CD4-positive, alpha-beta T cell treated with Interleukin-2 at 100 ng/mL for 4 hours (primary cell): ENCODE measurements around the gene RBFOX1.

Experiments
- DNase-seq: peaks from one replicate; pipeline ENCODE4 v3.0.0-alpha.2; 2020; ENCODE audit warnings: low spot score

Gene RBFOX1

DNA sequence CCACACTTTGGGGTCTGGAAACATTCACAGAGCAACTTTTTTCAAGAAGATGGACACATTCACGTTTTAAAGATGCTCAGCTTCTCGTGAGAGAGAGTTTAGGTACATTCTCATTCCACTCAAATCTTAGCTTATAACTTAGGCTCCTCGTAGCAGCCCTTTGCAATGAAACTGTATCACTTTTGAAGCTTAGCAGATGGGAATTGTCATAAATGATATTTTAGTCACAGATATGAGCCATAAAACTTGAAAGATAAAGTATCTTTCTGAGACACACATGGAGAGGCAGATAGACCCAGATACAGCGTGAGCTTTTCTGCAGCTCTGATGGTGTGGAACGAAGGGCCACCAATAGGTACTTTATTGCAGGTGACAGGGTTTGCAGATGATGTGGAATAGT lies 41.1 kb downstream of the RBFOX1 start:
- DNase-seq, result no peak

DNA sequence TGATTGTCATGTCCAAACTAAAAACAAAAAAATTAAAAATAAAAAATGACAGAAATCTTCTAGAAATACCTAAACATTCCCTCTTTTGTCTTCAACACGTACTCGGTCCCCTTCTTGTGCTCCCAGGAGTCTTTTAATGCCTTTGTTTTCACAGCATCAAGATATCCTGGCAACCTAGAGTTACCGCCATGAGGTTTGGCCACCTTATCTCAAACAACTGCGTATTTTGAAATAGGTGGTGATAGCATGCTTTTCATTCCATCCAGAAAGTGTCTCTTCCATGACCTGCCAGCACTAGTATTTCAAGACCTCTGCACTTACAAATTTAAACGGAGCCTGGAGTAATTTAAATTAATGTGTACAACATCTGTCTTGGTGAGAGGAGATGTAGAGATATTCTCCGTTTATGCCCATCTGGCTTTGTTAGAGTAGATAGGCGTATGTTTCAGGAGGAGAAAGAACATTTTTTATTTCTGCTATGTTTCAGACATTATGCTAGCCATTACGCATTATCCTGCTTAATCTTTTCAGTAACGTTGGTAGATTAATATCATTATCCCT lies 42.0 kb downstream of the RBFOX1 start:
- DNase-seq, result no peak

DNA sequence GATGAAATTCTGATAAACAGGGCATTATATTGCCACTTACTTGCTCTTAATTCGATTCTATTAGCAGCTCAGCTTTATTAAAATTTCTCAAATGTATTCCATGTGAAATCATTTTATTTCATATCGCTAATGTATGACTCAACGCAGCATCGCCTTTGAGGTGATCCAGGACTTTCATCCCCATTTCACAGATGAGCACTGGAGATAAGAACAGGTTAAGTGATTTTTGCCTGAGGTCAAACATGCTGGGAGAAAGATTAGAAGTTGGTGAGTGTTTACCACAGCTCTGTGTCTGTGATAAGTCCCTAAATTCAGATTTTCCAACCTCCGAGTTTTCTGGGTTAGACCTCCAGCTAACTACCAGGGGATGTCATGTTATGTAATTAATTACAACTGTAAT lies 43.6 kb downstream of the RBFOX1 start:
- no peak for DNase-seq

DNA sequence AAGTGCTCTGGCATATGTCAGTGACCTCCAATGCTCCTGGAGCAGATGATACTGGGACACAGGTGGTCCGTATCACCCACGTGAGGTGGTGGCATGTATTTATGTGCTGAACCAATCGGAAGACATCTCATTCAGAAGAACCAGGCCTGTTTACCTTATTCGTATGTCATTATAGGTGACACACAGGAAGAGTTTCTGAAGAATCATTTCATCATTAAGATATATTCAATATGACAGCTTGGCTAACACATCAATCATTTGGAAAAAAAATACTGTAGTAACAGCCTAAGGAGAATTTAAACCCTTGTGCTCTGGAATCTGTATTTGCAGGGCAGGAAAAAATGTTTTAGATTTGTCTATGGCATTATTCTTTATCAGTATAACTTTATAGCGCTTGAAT lies 44.6 kb downstream of the RBFOX1 start:
- DNase-seq, result no peak

DNA sequence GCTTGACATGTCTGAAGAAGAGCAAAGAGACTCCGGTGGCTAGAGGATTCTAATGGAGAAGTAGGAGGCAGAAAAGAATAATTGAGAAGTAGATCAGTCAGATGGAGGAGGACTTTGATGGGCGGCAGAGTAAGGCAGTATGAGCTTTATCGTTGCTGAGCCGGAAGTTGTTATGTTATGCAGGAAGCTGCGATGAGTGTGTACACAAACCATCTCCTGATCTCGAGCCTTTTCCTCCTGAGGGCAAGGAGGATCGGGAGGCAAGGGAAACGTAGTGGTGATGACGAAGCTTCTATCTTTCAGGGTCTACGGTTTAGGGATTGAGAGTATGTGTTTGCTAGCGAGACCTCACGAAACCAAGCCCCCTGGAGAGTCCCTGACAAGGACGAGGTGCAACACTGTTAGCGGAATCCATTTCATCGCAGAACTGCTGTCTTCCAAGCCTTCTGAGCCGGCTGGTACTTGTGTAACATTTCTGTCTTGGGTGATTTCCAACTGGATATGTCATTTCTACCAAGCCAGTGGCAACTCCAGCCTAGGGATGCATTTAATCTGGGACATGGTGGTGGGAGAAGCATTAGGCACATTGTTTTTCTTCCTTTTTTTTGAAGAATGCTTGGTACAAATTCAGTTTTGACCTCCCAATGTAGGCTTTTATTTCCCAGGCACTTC lies 45.5 kb downstream of the RBFOX1 start:
- no peak for DNase-seq

DNA sequence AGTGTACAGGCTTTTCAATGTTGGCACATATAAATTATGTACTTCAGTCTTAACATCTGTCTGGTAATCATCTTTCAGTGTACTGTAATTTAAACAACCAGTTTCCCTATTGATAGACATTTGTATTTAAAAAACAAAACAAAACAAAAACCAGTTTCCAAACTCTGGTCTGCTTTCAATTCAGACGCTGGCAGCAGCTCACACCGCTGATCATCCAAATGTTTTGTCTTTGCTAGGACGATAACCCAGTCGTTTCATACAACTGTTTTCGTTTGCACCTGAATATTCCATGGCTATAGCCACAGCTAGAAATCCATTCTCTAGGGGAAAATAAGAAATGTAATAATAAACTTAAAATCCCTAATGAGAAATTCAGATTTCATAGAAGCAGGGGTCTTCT lies 47.8 kb downstream of the RBFOX1 start:
- no peak for DNase-seq

DNA sequence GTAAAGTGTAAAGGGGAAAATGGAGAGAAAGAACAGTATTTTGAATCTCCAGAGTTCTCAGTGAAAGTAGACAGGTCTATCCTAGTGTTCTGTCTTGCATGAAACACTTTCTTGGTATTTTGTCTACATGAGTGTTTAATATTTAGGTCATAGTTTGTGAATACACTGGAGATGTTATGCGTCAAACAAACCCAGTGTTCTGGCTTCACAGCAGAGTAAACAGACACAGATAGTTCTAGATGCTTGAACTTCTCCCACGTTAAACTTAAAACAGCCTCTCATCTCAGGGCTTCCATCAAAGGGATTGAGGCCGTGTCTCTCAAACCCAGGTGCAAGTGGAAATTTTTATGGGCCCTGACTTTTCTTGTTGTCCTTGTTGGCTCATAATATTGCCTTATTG lies 48.3 kb downstream of the RBFOX1 start:
- no peak for DNase-seq

DNA sequence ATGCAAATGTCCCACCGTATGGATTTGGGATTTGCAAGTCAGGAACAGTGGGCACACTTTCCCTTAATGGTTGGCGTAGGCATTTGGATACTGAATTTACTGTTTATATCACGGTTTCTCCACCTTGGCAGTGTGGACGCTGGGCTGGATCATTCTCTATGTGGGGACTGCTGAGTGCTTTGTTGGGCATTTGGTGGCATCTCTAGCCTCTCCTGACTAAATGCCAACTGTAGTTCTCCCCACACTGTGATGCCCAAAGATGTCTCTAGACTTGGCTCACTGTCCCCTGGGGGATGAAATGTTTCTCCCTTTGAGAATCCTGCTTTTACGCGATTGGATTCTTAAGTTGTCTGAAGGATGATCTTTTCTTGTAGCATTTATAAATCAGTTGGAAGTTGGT lies 49.0 kb downstream of the RBFOX1 start:
- no peak for DNase-seq

DNA sequence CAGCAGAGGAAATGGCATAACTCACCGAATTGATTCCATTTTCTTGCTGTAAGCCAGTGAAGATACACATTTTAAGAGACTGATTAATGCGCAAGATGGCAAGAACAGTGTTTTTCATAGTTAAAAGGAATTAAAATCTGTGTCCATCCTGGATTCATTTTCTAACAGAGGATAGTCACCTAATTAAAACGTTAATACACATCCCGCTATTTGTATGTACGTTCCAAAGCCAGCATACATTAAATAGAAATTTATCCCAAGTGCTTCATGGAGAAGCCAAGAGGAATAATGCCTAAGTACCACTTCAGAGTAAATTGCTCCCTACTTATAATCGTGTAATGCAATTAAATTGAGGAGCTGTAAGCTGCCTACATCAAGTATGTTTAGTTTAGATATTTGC lies 49.9 kb downstream of the RBFOX1 start:
- DNase-seq, result no peak

DNA sequence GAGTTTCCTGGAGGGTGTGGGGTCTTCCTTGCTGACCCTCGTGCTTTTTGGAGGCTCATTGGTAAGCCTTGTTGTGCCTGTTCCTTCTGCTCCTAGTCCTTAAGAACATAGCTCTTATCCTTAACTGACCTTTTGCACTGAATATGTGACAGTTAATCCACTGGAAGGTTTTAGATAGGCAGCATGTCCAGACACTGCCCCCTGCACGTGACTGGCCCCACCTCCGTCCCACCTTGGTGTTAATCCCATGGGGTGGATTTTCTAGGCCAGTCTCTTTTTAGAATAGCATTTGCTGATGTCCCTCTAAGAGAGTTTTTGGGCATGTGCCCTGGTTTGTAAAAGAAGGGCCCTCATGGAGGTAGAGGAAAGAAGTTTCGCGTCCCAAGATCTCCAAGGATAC lies 58.3 kb downstream of the RBFOX1 start:
- DNase-seq, result no peak

DNA sequence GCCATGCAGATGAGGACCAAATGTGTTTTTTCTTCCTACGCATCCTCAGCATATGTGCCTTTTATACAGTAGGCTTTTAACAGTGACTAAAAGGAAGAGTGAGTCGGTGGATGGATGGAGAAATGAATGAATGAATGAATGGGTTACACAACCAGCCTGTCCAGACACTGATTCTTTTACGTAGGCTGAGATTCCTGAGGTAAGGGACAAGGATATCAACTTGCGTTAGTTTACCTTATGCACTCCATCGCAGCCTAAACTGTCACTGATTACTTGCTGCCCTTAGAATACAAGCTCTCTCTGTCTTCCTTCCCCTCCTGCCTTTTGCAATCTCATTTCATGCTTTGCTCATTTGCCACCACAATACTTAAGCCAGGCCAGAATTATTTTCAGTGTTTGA lies 59.0 kb downstream of the RBFOX1 start:
- no peak for DNase-seq

DNA sequence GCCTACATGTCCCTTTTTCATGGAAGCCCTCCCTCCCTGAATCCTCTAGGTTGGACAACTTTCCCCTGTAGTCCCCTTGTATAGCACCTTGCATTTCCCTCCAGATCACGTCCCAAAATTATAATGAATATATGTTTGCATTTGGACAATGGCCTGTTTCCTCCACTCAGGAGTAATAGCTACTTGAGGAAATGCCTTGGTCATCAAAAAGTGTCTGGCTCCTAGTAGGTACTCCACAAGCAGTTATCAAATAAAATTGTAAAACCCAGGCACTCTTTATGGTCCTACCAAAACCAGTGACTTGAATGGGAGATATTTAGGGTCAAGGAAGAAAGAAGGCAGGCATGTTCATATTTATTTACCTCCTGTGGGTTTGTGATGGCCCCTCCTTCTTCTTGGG lies 59.6 kb downstream of the RBFOX1 start:
- DNase-seq, result no peak

DNA sequence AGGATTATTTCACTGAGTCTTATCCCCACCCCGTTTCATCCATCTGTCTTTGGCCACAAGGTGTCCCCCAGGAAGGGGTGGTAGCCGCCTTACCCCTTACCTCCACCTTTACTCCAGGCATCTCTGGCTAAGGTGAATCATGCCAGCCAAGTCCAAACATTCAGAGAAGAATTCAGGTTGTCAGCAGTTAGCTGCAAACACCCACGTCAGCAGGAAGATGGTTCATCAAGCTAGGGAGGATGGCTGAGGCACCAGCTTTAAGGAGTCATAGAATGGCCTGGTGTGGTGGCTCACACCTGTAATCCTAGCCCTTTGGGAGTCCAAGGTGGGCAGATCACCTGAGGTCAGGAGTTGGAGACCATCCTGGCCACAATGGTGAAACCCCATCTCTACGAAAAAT lies 61.0 kb downstream of the RBFOX1 start:
- no peak for DNase-seq

DNA sequence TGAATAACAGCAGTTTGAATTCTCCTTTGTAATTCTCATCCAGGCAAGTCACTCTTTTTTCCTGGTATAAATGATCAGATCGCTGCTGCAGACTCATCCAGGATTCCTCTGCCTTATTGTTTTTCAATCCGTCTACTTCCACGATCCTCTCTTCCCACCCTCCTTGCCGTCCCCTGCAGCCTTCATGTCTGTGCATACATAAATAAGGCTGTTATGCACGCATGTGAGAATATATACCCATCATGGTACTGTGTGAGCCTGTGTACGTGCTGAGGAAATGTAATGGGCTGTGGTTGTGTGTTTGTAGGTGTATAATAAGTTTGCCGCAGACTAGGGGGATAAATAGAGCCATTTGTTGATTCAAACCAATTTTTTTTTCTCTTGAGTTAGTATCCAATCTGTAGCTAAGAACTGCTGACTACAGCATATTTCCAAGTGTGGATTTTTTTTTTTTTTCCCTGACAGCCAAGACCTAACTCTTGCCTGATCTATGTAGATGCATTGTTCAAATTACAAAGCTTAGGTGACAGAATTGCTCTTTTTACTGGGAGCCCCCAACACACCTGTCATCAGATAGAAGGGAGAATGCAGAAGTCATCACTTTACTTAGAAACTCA lies 62.2 kb downstream of the RBFOX1 start:
- no peak for DNase-seq

DNA sequence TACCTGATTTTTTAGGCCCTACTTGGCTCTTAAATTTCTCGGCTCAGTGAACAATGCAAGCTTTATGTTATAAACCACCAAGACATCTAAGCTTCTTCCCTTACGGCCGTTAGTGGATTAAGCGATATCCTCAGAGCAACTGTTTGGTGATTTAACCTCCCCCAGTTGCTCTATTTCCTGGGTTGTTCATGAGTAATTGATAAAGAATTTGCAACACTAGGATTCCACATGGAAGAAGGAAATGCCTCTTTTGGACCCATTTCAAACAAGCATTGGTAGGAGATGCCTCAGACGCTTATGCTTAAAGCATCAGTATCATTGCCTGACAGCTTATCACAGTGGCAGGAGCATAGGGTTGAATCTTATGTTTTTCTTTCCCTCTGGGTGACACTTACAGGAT lies 65.3 kb downstream of the RBFOX1 start:
- DNase-seq, result no peak

DNA sequence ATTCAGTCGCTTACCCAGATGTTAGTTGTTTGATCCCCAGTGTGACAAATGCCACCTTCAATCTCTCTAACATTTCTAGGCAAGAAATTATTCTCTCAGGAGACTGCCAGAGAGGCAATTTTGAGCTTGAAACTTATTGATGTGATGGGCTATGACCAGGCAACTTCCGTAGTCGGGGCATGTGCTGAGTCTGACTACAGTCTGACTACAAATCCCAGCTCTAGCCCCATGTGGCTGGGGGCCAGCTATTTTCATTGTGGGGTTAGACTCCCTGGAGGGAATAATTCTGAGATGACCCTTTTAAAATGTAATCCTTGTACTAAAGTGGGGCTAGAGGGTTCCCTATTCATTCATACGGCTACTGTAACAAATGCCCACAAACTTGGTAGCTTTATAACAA lies 65.9 kb downstream of the RBFOX1 start:
- no peak for DNase-seq

DNA sequence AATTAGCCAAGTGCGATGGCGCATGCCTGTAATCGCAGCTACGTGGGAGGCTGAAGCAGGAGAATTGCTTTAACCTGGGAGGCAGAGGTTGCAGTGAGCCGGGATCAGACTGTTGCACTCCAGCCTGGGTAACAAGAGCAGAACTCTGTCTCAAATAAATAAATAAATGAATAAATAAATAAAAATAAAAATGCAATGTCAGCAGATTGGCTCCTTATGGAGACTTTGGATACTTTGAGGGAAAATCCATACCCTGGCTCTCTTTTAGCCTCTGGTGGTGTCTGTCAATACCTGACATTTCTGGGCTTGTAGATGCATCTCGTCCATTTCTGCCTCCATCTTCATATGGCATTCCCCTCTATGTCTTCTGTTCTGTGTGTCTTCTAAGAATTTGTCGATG lies 66.7 kb downstream of the RBFOX1 start:
- no peak for DNase-seq

DNA sequence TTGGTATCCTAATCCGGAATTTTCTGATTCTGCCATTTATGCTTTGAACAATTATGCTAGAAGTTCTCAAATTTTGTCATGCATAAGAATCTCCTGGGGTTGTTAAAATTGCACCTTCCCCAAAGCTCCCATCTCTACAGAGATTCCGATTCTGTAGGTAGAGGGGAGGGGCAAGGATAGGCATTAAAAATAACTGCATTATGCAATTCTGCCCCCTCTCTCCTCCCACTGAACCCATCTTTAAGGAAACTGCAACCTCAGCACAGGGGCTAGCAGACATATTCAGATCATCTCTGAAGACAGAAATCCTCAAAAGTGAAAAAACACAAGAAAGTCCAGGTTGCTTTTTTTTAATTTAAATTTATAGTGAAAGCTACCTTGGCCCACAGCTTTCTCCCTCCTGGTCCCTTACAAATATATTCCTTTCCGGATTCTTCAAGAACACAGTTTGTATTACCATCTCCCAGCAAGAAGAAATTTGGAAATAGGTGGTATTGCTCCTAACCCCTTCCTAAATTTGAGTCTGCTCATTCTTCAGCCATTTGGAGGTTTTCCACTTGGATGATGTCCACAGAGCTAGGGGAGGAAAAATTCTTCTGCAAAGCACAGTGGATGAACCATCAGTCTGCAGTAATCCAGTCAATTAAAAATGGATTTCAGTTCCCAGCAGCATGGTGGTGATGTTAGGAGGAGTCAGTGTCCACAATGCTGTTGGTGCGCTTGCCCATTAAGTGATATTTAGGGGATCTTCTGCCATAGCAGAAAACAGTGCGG lies 67.7 kb downstream of the RBFOX1 start:
- DNase-seq, result no peak

DNA sequence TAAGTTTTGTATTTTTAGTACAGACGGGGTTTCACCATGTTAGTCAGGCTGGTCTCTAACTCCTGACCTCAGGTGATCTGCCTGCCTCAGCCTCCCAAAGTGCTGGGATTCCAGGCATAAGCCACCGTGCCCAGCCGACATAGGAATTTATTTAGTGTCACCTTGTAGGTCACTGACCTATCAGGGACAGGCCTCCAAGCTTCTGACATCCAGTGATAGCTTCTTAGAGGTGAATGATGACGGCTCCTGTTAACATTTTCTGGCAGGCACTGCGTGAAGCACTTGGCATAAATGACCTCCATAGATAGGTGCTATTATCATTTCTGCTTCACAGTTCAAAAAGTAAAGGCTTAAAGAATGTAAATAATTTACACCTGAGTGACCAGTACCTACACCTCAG lies 71.6 kb downstream of the RBFOX1 start:
- no peak for DNase-seq

DNA sequence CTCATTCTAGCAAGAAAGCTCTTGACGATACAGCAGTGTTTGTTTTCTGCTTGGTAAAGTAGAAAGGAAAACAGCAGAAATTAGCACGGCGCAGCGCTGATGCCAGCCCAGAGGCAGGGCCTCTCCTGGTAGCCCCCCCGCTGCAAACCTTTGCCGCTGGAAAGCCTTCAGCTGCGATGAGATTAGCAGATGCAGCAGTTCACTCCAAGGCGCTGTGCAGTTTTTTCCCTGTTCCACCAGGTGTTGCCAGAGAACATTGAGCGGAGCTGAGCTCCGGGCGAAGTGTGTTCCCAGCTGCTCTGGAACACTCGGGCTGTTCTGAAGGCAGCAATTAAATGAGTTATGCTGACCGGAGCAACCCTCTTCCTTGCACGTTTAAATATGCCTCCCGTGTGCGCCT lies 72.5 kb downstream of the RBFOX1 start:
- DNase-seq, result no peak

DNA sequence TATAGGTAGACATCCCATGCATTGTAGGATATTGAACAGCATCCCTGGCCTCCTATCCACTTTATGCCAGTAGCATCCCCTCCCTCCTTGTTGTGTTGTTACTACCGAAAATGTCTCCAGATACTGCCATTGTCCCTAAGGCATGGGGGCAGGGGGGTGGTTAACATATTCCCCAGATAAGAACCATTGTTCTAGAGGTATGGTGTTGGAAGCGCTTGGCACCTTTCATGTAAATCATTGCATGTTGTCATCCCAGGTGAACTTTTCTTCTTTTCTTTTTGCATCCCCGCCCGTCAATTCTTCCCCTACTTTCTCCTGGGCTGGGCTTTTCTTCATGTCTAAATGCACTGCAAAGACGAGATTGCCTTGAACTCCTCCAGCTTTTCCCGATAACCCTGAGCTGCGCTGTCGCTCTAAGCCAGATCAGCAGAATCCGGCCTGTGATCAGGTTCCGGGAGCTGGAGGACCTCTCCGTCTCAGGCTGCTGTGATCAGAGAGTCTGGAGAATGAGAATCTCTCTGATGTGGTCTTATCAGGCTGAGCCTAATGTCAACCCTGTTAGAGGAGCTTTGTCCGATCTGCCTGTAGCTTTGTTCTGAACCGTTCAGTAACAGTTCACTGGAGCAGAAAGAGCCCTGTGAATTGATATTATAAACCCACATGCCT lies 76.2 kb downstream of the RBFOX1 start:
- DNase-seq, result no peak

DNA sequence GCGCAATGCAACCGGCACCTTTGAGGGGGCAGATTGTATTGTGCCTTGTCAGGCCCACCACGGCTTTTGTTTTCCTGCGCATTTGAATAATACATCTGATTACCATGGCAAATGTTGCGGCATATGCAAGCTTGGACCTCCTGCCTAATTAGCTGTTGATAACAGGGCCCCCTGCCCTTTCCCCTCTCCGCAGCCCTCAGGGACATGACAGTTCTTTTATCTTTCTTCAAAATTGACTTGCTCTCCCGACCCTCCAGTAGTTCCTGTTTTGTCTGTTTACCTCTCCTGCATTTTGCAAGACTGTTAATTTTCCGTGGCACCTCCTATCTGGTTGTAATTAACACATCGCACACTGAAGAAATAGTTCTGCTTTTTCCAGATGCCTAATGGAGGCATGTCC lies 86.8 kb downstream of the RBFOX1 start:
- DNase-seq, result no peak

DNA sequence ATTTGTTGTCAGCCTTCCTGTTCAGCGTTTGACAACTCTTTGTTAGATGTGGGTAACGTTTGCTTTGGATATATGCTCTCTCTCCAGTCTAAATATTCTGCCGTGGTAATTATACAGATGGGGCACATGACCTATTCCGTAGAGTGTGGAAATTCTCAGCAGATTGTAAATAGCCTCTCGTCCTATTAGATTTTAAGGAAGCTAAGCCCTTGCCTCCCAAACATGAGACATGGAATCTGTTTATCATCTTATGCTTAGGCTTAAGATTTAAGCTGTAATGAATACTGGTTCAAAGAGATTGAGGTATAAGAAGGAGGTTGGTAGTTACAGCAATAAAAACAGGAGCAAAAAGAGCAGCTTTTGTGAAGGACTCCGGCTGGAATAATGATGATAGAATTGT lies 87.4 kb downstream of the RBFOX1 start:
- no peak for DNase-seq
